Omental fat pad (tissue), 4 donors: Measurements from ENCODE around the gene GATA6. TPM values are rescaled to one million over a fixed set of nuclear protein-coding genes. Genes with fewer than 3 reads are reported as not detected.

Experiments used
- ATAC-seq: fragments of 150-250 bp; one replicate; pipeline ENCODE4 v1.9.1; 2016; ENCODE audit warnings: mild to moderate bottlenecking, moderate library complexity; ENCODE audit not compliant: low FRiP score
- DNase-seq: peaks from one replicate; pipeline ENCODE4 v3.0.0-alpha.2; 2019; ENCODE audit warnings: low spot score
- total RNA-seq, 4 donors: library from RNA; depleted of rRNA; stranded (reverse); fragments of >200 nt; gene quantifications; one replicate each; pipeline ENCODE4 v1.1.0, GENCODE V29; 2016
- TF ChIP-seq, protein P1 (sequence below), 3 donors: fragments of 450-650 bp; IDR thresholded peaks; one replicate each; pipeline ENCODE4 v1.5.1; 2016 to 2017; ENCODE audit warnings: antibody characterized with exemption in 3 of 3, mild to moderate bottlenecking in 3 of 3, moderate library complexity in 2 of 3

Gene GATA6
- total RNA-seq, 4 donors from 2014 or later: 12.1 to 48.9 (median 25.2) TPM

DNA sequence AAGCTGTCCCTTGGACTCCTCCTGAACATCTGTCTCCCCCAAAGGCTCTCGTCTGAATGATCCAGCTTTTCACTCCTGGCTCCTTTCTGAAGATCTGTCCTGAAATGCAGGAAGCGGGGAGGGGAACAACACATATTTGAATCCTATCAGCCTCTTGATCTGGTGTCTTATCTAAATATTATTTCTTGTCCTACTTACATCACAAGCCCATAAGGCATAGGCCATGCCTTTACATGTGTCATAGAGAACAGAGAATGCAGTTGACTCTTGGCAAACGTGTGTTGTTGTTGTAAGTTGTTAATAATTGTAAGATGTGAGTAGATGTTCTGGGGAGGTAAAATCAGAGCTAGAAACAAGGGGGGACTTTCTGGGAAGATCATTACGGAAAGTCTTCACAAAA is 57.4 kb downstream of the GATA6 start:
- TF ChIP-seq, protein P1, sequence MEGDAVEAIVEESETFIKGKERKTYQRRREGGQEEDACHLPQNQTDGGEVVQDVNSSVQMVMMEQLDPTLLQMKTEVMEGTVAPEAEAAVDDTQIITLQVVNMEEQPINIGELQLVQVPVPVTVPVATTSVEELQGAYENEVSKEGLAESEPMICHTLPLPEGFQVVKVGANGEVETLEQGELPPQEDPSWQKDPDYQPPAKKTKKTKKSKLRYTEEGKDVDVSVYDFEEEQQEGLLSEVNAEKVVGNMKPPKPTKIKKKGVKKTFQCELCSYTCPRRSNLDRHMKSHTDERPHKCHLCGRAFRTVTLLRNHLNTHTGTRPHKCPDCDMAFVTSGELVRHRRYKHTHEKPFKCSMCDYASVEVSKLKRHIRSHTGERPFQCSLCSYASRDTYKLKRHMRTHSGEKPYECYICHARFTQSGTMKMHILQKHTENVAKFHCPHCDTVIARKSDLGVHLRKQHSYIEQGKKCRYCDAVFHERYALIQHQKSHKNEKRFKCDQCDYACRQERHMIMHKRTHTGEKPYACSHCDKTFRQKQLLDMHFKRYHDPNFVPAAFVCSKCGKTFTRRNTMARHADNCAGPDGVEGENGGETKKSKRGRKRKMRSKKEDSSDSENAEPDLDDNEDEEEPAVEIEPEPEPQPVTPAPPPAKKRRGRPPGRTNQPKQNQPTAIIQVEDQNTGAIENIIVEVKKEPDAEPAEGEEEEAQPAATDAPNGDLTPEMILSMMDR (IDR thresholded peaks at IDR 0.05): no peak

DNA sequence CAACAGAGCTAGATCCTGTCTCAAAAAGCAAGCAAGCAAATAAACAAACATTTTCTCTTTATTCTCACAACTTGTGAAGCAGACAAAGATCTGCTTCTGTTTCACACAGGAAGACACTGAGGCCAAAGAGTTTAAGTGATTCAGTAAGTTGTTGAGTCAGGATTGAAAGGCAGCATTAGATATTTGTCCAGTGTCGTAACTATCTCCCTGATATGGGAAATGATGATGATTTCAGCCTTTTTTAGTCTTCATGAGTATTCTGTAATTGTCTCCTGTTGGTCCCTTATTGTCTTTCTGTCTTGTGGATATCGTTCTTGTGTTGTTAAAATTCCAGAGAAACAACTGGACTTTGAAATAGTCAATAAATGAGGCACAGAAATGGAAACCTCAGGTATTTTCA is 59.6 kb downstream of the GATA6 start:
- TF ChIP-seq, protein P1 (IDR thresholded peaks at IDR 0.05): no peak

More for the DNA sequence above, 57.4 kb downstream of the GATA6 start:
- ATAC-seq (no peak), DNase-seq (no peak)

DNA sequence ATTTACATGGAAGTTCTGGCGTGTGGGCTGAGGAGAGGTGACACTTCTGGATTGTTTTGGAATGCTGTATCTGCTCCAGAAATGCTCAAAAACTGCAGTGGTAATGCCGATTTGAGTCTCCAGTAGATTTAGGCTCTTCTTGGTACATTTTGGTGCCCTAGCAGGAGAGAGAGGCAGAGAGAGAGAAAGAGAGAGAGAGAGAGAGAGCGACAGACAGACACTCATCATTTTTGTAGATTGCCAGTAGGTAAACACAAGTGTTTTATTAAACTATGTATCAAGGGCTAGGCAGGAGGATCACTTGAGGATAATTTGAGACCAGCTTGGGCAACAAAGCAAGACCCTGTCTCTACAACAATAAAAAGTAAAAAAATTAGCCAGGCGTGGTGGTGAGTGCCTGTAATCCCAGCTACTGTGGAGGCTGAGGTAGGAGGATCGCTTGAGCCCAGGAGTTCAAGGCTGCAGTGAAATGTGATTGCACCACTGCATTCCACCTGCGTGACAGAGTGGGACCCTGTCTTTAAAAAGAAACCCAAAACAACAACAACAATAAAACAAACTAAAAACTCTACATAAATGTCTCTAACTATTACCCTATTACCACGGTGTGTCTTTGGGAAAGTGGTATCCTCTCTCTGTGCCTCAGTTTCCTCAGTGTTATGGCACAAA is 60.2 kb downstream of the GATA6 start:
- TF ChIP-seq, protein P1 (IDR thresholded peaks at IDR 0.05): no peak
- ATAC-seq: no peak
- DNase-seq: no peak

More for the DNA sequence above, 59.6 kb downstream of the GATA6 start:
- DNase-seq (no peak), ATAC-seq (no peak)

DNA sequence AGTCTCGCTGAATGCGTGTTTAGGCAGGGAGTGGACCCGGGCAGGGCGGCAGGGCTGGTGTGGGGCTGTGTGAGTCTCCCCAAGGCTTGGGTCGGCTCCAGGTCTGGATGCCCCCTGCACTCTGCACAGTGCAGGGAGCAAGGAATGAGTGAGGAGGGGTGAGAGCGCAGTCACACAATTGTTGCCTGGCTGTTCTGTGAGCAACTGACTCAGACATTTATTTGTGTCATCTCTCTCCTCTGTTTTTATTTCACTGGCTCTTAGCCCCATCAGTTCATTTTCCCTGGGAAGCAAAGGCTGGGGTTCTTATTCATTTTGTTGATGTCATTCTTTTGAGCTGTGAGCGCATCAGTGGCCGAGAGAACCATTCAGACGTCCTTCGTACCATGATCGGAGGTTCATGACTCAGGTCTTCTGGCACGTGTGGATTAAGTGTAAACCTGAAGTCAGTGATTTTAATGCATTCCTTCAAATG is 61.1 kb downstream of the GATA6 start:
- TF ChIP-seq, protein P1 (IDR thresholded peaks at IDR 0.05): no peak
- no peak for DNase-seq
- ATAC-seq: no peak

DNA sequence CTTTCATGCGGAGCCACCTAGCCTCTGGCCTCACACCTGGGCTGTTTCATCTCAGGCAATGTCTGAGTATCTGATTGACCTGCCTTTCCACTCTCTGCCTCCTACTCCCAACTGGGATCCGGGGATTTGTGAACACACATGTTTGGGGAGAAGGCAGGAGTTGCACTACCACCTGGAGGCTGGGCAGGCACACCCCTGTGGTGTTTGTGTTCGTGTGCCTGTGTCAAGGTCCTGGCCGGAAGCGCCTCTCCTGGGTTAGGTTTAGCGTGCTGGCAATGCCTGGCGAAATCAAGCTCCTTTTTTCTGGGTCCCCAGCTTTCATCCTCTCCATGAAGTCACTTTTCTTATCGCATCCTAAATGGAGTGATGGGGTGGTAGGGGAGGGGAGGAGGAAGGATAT is 63.9 kb downstream of the GATA6 start:
- ATAC-seq: no peak
- no peak for DNase-seq
- TF ChIP-seq, protein P1 (IDR thresholded peaks at IDR 0.05): no peak

DNA sequence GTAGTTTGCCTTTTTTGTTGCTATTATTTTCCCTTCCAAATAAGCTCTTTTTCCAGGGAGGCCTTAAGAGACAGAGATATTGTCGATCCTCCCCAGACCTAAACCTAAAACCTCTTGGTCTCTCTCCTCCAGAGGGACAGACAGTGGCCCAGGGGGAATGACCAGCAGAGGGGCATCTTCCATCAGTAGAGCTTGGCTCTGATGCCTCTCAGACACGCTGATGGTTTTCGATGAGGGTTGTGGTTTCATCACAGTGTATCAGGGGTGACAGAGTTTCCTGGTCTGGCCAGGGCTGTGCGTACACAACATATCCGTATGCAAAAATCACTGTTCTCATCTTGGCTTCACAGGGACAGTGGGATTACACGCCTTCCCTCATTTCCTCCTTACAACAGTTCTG is 68.6 kb downstream of the GATA6 start:
- TF ChIP-seq, protein P1 (IDR thresholded peaks at IDR 0.05): no peak
- DNase-seq (no peak), ATAC-seq (no peak)

DNA sequence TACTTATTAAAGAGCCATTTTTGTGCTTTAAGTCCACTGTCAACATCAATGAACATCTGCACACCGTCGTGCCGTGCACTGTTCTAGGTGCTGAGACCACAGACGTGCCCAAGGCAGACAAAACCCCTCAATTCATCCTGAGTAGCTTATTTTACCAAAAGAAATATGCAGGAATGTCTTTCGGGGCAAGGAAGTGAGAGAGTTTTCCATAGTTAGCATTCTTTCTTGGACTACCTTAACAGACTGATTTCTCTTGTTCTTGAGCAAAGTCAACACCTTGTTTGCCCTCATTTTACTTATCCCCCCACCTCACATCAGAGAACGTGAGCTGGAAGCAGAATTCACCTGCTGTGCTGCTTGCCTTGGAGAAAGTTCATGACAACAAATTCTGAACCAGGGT is 69.3 kb downstream of the GATA6 start:
- ATAC-seq: no peak
- TF ChIP-seq, protein P1 (IDR thresholded peaks at IDR 0.05): no peak
- no peak for DNase-seq
